Thyroid gland (tissue), 4 donors: ENCODE measurements around the gene LRRFIP2. TPM values are rescaled to one million over a fixed set of nuclear protein-coding genes. Genes with fewer than 3 reads are reported as not detected.

ENCODE experiments used
- DNase-seq, 2 donors: peaks; one replicate each; pipeline ENCODE4 v3.0.0-alpha.2; 2019
- H3K27ac ChIP-seq, 3 donors: fragments of 200-600 bp; sonication (generic); 1 replicate in 2 of 3; 2 replicates in 1 of 3; pipeline ENCODE4 v1.5.1; 2016 to 2019; ENCODE audit warnings: mild to moderate bottlenecking in 1 of 3, moderate library complexity in 1 of 3
- H3K27me3 ChIP-seq: fragments of 200-600 bp; sonication (generic); one replicate; pipeline ENCODE4 v1.5.1; 2019
- H3K36me3 ChIP-seq, 2 donors: fragments of 200-600 bp; sonication (generic); one replicate each; pipeline ENCODE4 v1.5.1; 2016 to 2019
- H3K4me1 ChIP-seq, 2 donors: fragments of 200-600 bp; sonication (generic); one replicate each; pipeline ENCODE4 v1.5.1; 2017 to 2019
- H3K4me3 ChIP-seq, 3 donors: fragments of 200-600 bp; sonication (generic); replicated peaks in 1 of 3; 1 replicate in 2 of 3; 2 replicates in 1 of 3; pipeline ENCODE4 v1.5.1; 2016; ENCODE audit warnings: mild to moderate bottlenecking in 1 of 3
- H3K9me3 ChIP-seq: fragments of 200-600 bp; sonication (generic); one replicate; pipeline ENCODE4 v1.5.1; 2017
- CTCF ChIP-seq, 6 experiments: fragments of 200-600 bp in 3 of 6; fragments of 450-650 bp in 3 of 6; sonication (generic) in 3 of 6; IDR thresholded peaks; one replicate each; pipeline ENCODE4 v1.5.1; 2016 to 2019; ENCODE audit warnings: antibody characterized with exemption in 6 of 6, mild to moderate bottlenecking in 2 of 6, inconsistent platforms in 1 of 6, moderate library complexity in 1 of 6
- POLR2A ChIP-seq, 2 donors: fragments of 450-650 bp; IDR thresholded peaks; one replicate each; pipeline ENCODE4 v1.6.1; 2017; ENCODE audit warnings: antibody characterized with exemption in 2 of 2, mild to moderate bottlenecking in 2 of 2, moderate library complexity in 1 of 2
- whole genome bisulfite sequencing, 2 donors: methylation state at CpG; one replicate each; pipeline ENCODE4 v1.1.5; 2017; 5-methylcytosine and 5-hydroxymethylcytosine counted together
- intact Hi-C: fragments of 100-400 bp; cut with DNase I; formaldehyde crosslinking; loops from one replicate; pipeline ENCODE4 v1.15.1; 2023
- total RNA-seq, 4 donors: library from RNA; depleted of rRNA; stranded (reverse); fragments of >200 nt; gene quantifications; one replicate each; pipeline ENCODE4 v1.2.3, GENCODE V29; 2016

LRRFIP2 gene
- total RNA-seq, 4 donors from 2014 or later, result 86.4 to 147 (median 93.8) TPM

GRCh38 chr3:37054370-37054769, 120.0 kb downstream of the LRRFIP2 start:
- Histone ChIP-seq H3K27ac (peak overlapping the region in 2 of 3 donors; percentile 76 to 80), H3K27me3 (no peaks in the 10 kb centered on the region), H3K4me3 (no peak overlapping the region), H3K36me3 (peaks cover 6 to 21% of the 10 kb centered on the region in 2 donors), H3K4me1 (peaks cover 28 to 45% of the 10 kb centered on the region in 2 donors), H3K9me3 (no peaks in the 10 kb centered on the region)
- intact Hi-C loops, result no loop called here
- TF ChIP-seq CTCF (IDR thresholded peaks at IDR 0.05) (no peak), POLR2A (IDR thresholded peaks at IDR 0.05) (no peak)
- 69 to 74% methylated on average over 3 of the region's 3 CpGs for WGBS, 2 donors
- DNase-seq, result no peak

GRCh38 chr3:37053753-37054152, 120.6 kb downstream of the LRRFIP2 start:
- 89 to 96% methylated on average over 2 of the region's 2 CpGs for WGBS, 2 donors
- Histone ChIP-seq H3K36me3 (peaks cover 6 to 21% of the 10 kb centered on the region in 2 donors), H3K4me3 (no peak overlapping the region), H3K9me3 (no peaks in the 10 kb centered on the region), H3K27ac (peak overlapping the region; percentile 27 to 80 (median 76)), H3K27me3 (no peaks in the 10 kb centered on the region), H3K4me1 (peaks cover 29 to 47% of the 10 kb centered on the region in 2 donors)
- DNase-seq, result no peak
- no peak for TF ChIP-seq CTCF (IDR thresholded peaks at IDR 0.05)
- TF ChIP-seq POLR2A (IDR thresholded peaks at IDR 0.05), result no peak
- intact Hi-C loops, result no loop called here

DNA sequence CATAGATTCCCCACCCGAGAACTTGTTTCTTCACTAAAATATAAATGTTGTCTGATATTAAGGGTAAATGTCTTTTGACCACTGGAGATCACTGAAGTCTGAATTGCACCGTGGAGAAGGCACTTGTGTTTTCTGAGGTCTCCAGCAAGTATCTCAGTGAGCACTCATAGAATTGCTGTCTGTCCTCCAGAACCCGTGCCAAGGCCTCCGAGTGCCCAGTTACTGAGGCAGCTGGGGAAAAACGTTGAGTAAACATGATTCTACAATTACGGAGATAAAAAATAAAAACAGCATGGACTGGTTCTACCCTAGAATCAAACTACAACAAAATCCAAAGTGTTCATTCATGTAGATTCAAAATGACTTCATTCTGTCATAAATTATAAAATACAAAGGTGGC, 121.0 kb downstream of the LRRFIP2 start:
- intact Hi-C loops, result no loop called here

DNA sequence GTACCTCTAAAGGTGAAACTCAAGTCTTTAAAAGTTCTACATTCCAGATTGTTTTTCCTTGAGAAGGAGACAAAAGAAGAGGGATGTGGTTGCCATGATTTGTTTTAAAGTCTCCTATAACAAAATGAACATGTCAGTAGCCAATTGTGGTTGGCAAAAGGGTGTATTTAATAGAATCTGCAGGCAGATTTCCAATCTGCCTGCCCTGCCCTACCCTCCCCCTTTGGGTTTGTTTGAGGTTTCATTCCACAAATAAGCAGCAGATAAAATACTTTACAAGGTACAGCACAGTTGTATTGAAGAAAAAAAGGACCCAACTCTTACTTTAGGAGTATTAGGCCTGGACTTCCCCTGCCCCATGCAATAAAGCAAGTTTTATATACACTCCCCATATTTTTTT, 121.5 kb downstream of the LRRFIP2 start:
- Histone ChIP-seq H3K36me3 (peaks cover under 1 to 21% of the 10 kb centered on the region in 2 donors), H3K27ac (peak overlapping the region; percentile 15 to 80 (median 76))

More for the DNA sequence above, 121.0 kb downstream of the LRRFIP2 start:
- H3K27me3 ChIP-seq, result no peaks in the 10 kb centered on the region
- no peaks in the 10 kb centered on the region for H3K9me3 ChIP-seq
- H3K4me3 ChIP-seq, result no peak overlapping the region
- peaks cover 5 to 21% of the 10 kb centered on the region in 2 donors for H3K36me3 ChIP-seq
- WGBS, 2 donors, result 32 to 35% methylated on average over 6 of the region's 6 CpGs
- peak overlapping the region; percentile 27 to 80 (median 76) for H3K27ac ChIP-seq
- DNase-seq, result peak; percentile 68 to 69
- no peak for TF ChIP-seq CTCF (IDR thresholded peaks at IDR 0.05)
- TF ChIP-seq POLR2A (IDR thresholded peaks at IDR 0.05), result no peak
- peaks cover 29 to 47% of the 10 kb centered on the region in 2 donors for H3K4me1 ChIP-seq

More for the DNA sequence above, 121.5 kb downstream of the LRRFIP2 start:
- Histone ChIP-seq H3K4me3 (no peak overlapping the region), H3K27me3 (no peaks in the 10 kb centered on the region), H3K4me1 (peaks cover 29 to 47% of the 10 kb centered on the region in 2 donors), H3K9me3 (no peaks in the 10 kb centered on the region)
- DNase-seq, result peak in 1 of 2 donors; percentile 17
- no peak for TF ChIP-seq CTCF (IDR thresholded peaks at IDR 0.05)
- TF ChIP-seq POLR2A (IDR thresholded peaks at IDR 0.05), result no peak
- intact Hi-C loops, result no loop called here
